Measurements from ENCODE around the gene SECTM1.

DNA sequence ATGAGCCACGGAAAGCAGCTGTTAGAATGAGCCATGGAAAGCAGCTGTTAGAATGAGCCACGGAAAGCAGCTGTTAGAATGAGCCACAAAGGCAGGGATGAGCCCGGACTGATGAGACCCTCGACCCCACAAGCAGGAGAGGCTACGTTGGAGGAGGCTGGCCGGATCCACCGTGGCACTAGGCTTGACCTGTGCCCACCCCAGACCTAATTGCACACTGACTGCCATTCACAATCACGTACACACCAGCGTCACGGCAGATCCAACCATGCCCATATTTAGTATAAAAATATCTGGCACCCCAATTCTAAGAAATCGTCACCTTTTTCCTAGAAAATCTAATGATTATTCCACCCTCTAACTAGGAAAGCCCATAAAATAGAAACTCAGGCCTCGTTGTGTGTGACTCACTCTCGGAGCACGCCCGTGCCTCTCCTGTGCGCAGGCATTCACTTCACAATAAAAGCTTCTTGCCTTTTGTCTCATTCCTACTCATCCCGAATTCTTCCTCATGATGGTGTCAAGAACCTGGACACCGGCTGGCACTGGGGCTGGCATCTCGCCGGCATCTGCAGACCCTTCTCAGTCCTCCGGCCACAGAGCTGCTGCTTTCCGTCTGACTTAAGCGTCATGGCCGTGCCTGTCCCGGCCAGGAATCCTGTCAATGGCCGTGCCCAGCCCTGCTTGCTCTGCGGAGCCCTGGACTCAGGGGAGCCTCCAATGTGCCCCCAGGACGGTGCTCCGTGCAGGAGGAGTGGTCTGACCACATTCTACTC is 5.5 kb upstream of the SECTM1 start:
- TF ChIP-seq, protein P1, sequence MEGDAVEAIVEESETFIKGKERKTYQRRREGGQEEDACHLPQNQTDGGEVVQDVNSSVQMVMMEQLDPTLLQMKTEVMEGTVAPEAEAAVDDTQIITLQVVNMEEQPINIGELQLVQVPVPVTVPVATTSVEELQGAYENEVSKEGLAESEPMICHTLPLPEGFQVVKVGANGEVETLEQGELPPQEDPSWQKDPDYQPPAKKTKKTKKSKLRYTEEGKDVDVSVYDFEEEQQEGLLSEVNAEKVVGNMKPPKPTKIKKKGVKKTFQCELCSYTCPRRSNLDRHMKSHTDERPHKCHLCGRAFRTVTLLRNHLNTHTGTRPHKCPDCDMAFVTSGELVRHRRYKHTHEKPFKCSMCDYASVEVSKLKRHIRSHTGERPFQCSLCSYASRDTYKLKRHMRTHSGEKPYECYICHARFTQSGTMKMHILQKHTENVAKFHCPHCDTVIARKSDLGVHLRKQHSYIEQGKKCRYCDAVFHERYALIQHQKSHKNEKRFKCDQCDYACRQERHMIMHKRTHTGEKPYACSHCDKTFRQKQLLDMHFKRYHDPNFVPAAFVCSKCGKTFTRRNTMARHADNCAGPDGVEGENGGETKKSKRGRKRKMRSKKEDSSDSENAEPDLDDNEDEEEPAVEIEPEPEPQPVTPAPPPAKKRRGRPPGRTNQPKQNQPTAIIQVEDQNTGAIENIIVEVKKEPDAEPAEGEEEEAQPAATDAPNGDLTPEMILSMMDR (IDR thresholded peaks at IDR 0.05): no peak
- TF ChIP-seq POLR2A (IDR thresholded peaks at IDR 0.05): no peak

Measured in right lobe of liver (tissue), 4 donors.